Measurements from ENCODE around the gene DFFA. TPM values are rescaled to one million over a fixed set of nuclear protein-coding genes. Genes with fewer than 3 reads are reported as not detected.
"Not testable (repeated sequence)": the region's sequence is repeated elsewhere in the genome, so short reads cannot be mapped to it uniquely, and the experiment has no call there.

DFFA gene
- total RNA-seq, 2 donors from 2014 or later, result 100 to 105 TPM

- peak overlapping the region; percentile 82 for H3K9ac ChIP-seq (ENCODE audit: extremely low read depth, low read length, poor library complexity, severe bottlenecking)
- peak overlapping the region; percentile 95 for H3K4me3 ChIP-seq (ENCODE audit: low read length)
- 43 to 50% methylated on average over 14 to 16 of the region's 16 CpGs for WGBS, 2 experiments (ENCODE audit: insufficient coverage in 1 of 2, insufficient read length in 1 of 2)
- Mint-ChIP-seq H3K27me3 (ENCODE audit: insufficient read depth) (peaks cover 2% of the 10 kb centered on the region), H3K27ac (no peak overlapping the region), H3K36me3 (ENCODE audit: low read depth) (peaks cover 5% of the 10 kb centered on the region), H3K4me1 (peaks cover 18% of the 10 kb centered on the region), H3K4me3 (peak overlapping the region; percentile 83), H3K9me3 (no peaks in the 10 kb centered on the region)
- no peak for TF ChIP-seq CTCF (conservative IDR thresholded peaks at IDR 0.05)
- no peak overlapping the region for H3K27ac ChIP-seq (ENCODE audit: low read depth, low read length)
- H3K27me3 ChIP-seq (ENCODE audit: control insufficient read depth, insufficient read depth, low read length, poor library complexity, severe bottlenecking), result no peaks in the 10 kb centered on the region
- no peaks in the 10 kb centered on the region for H3K36me3 ChIP-seq (ENCODE audit: control insufficient read depth, insufficient read depth, low read length)
- no peaks in the 10 kb centered on the region for H3K4me1 ChIP-seq (ENCODE audit: control insufficient read depth, insufficient read depth, low read length)
- H3K9me3 ChIP-seq (ENCODE audit: control insufficient read depth, low read length), result no peaks in the 10 kb centered on the region
- no peak for DNase-seq
Observed at GRCh38 chr1:10429868-10430215, 42.5 kb downstream of the DFFA start.

GRCh38 chr1:10428984-10429383 is 43.3 kb downstream of the DFFA start:
- Histone ChIP-seq H3K9ac (ENCODE audit: extremely low read depth, low read length, poor library complexity, severe bottlenecking) (no peak overlapping the region), H3K27ac (ENCODE audit: low read depth, low read length) (no peak overlapping the region), H3K4me3 (ENCODE audit: low read length) (no peak overlapping the region), H3K4me1 (ENCODE audit: control insufficient read depth, insufficient read depth, low read length) (no peaks in the 10 kb centered on the region), H3K9me3 (ENCODE audit: control insufficient read depth, low read length) (no peaks in the 10 kb centered on the region), H3K36me3 (ENCODE audit: control insufficient read depth, insufficient read depth, low read length) (peaks cover 6% of the 10 kb centered on the region), H3K27me3 (ENCODE audit: control insufficient read depth, insufficient read depth, low read length, poor library complexity, severe bottlenecking) (no peaks in the 10 kb centered on the region)
- no peak for DNase-seq
- Mint-ChIP-seq H3K36me3 (ENCODE audit: low read depth) (peaks cover 5% of the 10 kb centered on the region), H3K27me3 (ENCODE audit: insufficient read depth) (peaks cover 2% of the 10 kb centered on the region), H3K27ac (no peak overlapping the region), H3K9me3 (no peaks in the 10 kb centered on the region), H3K4me1 (peaks cover 18% of the 10 kb centered on the region), H3K4me3 (peak overlapping the region; percentile 83)
- TF ChIP-seq CTCF (conservative IDR thresholded peaks at IDR 0.05), result no peak
- WGBS, 2 experiments (ENCODE audit: insufficient coverage in 1 of 2, insufficient read length in 1 of 2), result 83 to 92% methylated on average over 5 of the region's 5 CpGs

- H3K27me3 Mint-ChIP-seq (ENCODE audit: insufficient read depth); H3K4me3 ChIP-seq (ENCODE audit: low read length); H3K4me1 ChIP-seq (ENCODE audit: control insufficient read depth, insufficient read depth, low read length); H3K9ac ChIP-seq (ENCODE audit: extremely low read depth, low read length, poor library complexity, severe bottlenecking); H3K27ac Mint-ChIP-seq; H3K27ac ChIP-seq (ENCODE audit: low read depth, low read length); H3K9me3 Mint-ChIP-seq; H3K4me3 Mint-ChIP-seq; H3K9me3 ChIP-seq (ENCODE audit: control insufficient read depth, low read length); H3K36me3 ChIP-seq (ENCODE audit: control insufficient read depth, insufficient read depth, low read length); DNase-seq; H3K27me3 ChIP-seq (ENCODE audit: control insufficient read depth, insufficient read depth, low read length, poor library complexity, severe bottlenecking): not testable (repeated sequence)
- Mint-ChIP-seq H3K36me3 (ENCODE audit: low read depth) (peaks cover 15% of the 10 kb centered on the region), H3K4me1 (peaks cover 18% of the 10 kb centered on the region)
- 97% methylated on average over 21 of the region's 21 CpGs; no CpG with 5 or more reads in 1 of the 2 experiments for WGBS, 2 experiments (ENCODE audit: insufficient coverage in 1 of 2, insufficient read length in 1 of 2)
Observed at GRCh38 chr1:10426535-10426848, 45.8 kb downstream of the DFFA start.

- WGBS, 2 experiments (ENCODE audit: insufficient coverage in 1 of 2, insufficient read length in 1 of 2), result 93 to 100% methylated on average over 6 to 21 of the region's 21 CpGs
Observed at GRCh38 chr1:10425826-10426534, 46.3 kb downstream of the DFFA start.

More at GRCh38 chr1:10425826-10426534, 46.3 kb downstream of the DFFA start:
- H3K9me3 Mint-ChIP-seq; H3K9ac ChIP-seq (ENCODE audit: extremely low read depth, low read length, poor library complexity, severe bottlenecking); H3K27ac ChIP-seq (ENCODE audit: low read depth, low read length); DNase-seq; H3K36me3 ChIP-seq (ENCODE audit: control insufficient read depth, insufficient read depth, low read length); H3K4me3 Mint-ChIP-seq; H3K4me3 ChIP-seq (ENCODE audit: low read length); H3K27me3 Mint-ChIP-seq (ENCODE audit: insufficient read depth); H3K9me3 ChIP-seq (ENCODE audit: control insufficient read depth, low read length); H3K4me1 ChIP-seq (ENCODE audit: control insufficient read depth, insufficient read depth, low read length); H3K27me3 ChIP-seq (ENCODE audit: control insufficient read depth, insufficient read depth, low read length, poor library complexity, severe bottlenecking): not testable (repeated sequence)
- H3K36me3 Mint-ChIP-seq (ENCODE audit: low read depth), result peaks cover 18% of the 10 kb centered on the region
- H3K27ac Mint-ChIP-seq, result peak overlapping the region; percentile 81
- peaks cover 14% of the 10 kb centered on the region for H3K4me1 Mint-ChIP-seq
